Lower leg skin (tissue), 4 donors: ENCODE measurements around the gene CDAN1. TPM values are rescaled to one million over a fixed set of nuclear protein-coding genes. Genes with fewer than 3 reads are reported as not detected.

Source experiments
- DNase-seq, 2 donors: peaks; one replicate each; pipeline ENCODE4 v3.0.0-alpha.2; 2019; ENCODE audit warnings: low spot score in 2 of 2
- H3K4me3 ChIP-seq: fragments of 200-600 bp; sonication (generic); 2 replicates; pipeline ENCODE4 v1.5.1; 2017; ENCODE audit warnings: mild to moderate bottlenecking, low read depth; ENCODE audit not compliant: poor library complexity, severe bottlenecking
- CTCF ChIP-seq, 3 donors: fragments of 450-650 bp; IDR thresholded peaks; one replicate each; pipeline ENCODE4 v1.5.1; 2016; ENCODE audit warnings: antibody characterized with exemption in 3 of 3, mild to moderate bottlenecking in 3 of 3, moderate library complexity in 2 of 3
- POLR2A ChIP-seq, 2 donors: fragments of 450-650 bp; IDR thresholded peaks; one replicate each; pipeline ENCODE4 v1.6.1; 2016 to 2017; ENCODE audit warnings: antibody characterized with exemption in 2 of 2, mild to moderate bottlenecking in 1 of 2, moderate library complexity in 1 of 2
- WGBS, 2 donors: methylation state at CpG; one replicate each; pipeline ENCODE4 v1.1.5; 2018; 5-methylcytosine and 5-hydroxymethylcytosine counted together
- intact Hi-C: fragments of 100-400 bp; cut with DNase I; formaldehyde crosslinking; loops from one replicate; pipeline ENCODE4 v1.15.0; 2023; ENCODE audit warnings: low total_unique reads
- total RNA-seq, 4 donors: library from RNA; depleted of rRNA; stranded (reverse); fragments of >200 nt; gene quantifications; one replicate each; pipeline ENCODE4 v1.1.0, GENCODE V29; 2016

CDAN1 gene
- total RNA-seq, 4 donors from 2014 or later = 10.5 to 16.0 (median 14.0) TPM

GRCh38 chr15:42674472-42674871 lies 62.5 kb downstream of the CDAN1 start:
- no peak for DNase-seq
- H3K4me3 ChIP-seq = no peak overlapping the region
- intact Hi-C loops = no loop called here
- 95% methylated on average over 6 of the region's 6 CpGs for WGBS, 2 donors
- TF ChIP-seq CTCF (IDR thresholded peaks at IDR 0.05) (no peak), POLR2A (IDR thresholded peaks at IDR 0.05) (no peak)

Other genes starting within 250 kb of the CDAN1 start
- 10 to 100 TPM; 23.1 to 40.0 (median 31.1) TPM for gene ZNF106, start 246.0 kb downstream of the CDAN1 start, total RNA-seq
- 10 to 100 TPM; 24.8 to 63.3 (median 42.4) TPM for gene SNAP23, start 241.5 kb downstream of the CDAN1 start, total RNA-seq
- 10 to 100 TPM; 13.0 to 29.6 (median 24.3) TPM for gene LRRC57, start 188.3 kb downstream of the CDAN1 start, total RNA-seq
- gene HAUS2, start 188.3 kb downstream of the CDAN1 start, total RNA-seq = 10 to 100 TPM in 3 of 4 donors, 1 to 10 TPM in 1; 10.0 to 24.2 (median 23.7) TPM
- gene STARD9, start 161.5 kb downstream of the CDAN1 start, total RNA-seq = 1 to 10 TPM; 3.0 to 7.6 (median 6.7) TPM
- gene TTBK2, start 183.7 kb upstream of the CDAN1 start, total RNA-seq = 10 to 100 TPM in 3 of 4 donors, 1 to 10 TPM in 1; 6.0 to 16.2 (median 11.9) TPM